Osteoblast (primary cell): ENCODE results near the gene MPZL1. TPM values are rescaled to one million over a fixed set of nuclear protein-coding genes. Genes with fewer than 3 reads are reported as not detected.

Experiments
- DNase-seq: peaks from one replicate; pipeline ENCODE4 v3.0.0; 2011; ENCODE audit warnings: low spot score, mixed read lengths; ENCODE audit not compliant: insufficient read length; ENCODE audit errors: missing footprints
- H2AFZ ChIP-seq: 2 replicates; pipeline ENCODE4 v1.6.0; 2011; ENCODE audit warnings: mild to moderate bottlenecking, low read length
- H3K27ac ChIP-seq: 2 replicates; pipeline ENCODE4 v1.5.1; 2011; ENCODE audit warnings: mild to moderate bottlenecking, low read depth, low read length, moderate library complexity
- H3K27me3 ChIP-seq: 2 replicates; pipeline ENCODE4 v1.6.0; 2012; ENCODE audit warnings: mild to moderate bottlenecking, control low read depth, inconsistent platforms, low read length, moderate library complexity; ENCODE audit not compliant: insufficient read depth
- H3K36me3 ChIP-seq: 2 replicates; pipeline ENCODE4 v1.5.1; 2011; ENCODE audit warnings: mild to moderate bottlenecking, low read length, control low read depth, moderate library complexity; ENCODE audit not compliant: insufficient read depth
- H3K4me1 ChIP-seq: 2 replicates; pipeline ENCODE4 v1.5.1; 2011; ENCODE audit warnings: mild to moderate bottlenecking, low read length, control low read depth, moderate library complexity; ENCODE audit not compliant: insufficient read depth
- H3K4me2 ChIP-seq: 2 replicates; pipeline ENCODE4 v1.6.0; 2011; ENCODE audit warnings: mild to moderate bottlenecking, low read length; ENCODE audit not compliant: insufficient read depth
- H3K4me3 ChIP-seq: fragments of 200-600 bp; sonication (generic); 3 replicates; pipeline ENCODE4 v1.5.1; 2012; ENCODE audit warnings: mild to moderate bottlenecking, low read length, inconsistent platforms; ENCODE audit not compliant: insufficient read depth
- H3K79me2 ChIP-seq: 2 replicates; pipeline ENCODE4 v1.6.0; 2012; ENCODE audit warnings: mild to moderate bottlenecking, low read length, control low read depth, inconsistent platforms; ENCODE audit not compliant: insufficient read depth
- H3K9me3 ChIP-seq: 2 replicates; pipeline ENCODE4 v1.5.1; 2011; ENCODE audit warnings: low read depth, low read length, control low read depth
- H4K20me1 ChIP-seq: 2 replicates; pipeline ENCODE4 v1.6.0; 2012; ENCODE audit warnings: mild to moderate bottlenecking, low read length, control low read depth; ENCODE audit not compliant: insufficient read depth
- total RNA-seq: library from RNA; depleted of rRNA; stranded (reverse); fragments of >200 nt; gene quantifications from 2 replicates; pipeline ENCODE4 v1.2.3, GENCODE V29; 2012
- TF ChIP-seq, protein P1 (sequence below): IDR thresholded peaks from 2 replicates; pipeline ENCODE4 v1.5.1; 2011; ENCODE audit warnings: mild to moderate bottlenecking, low read depth, low read length, moderate library complexity; ENCODE audit errors: extremely low read depth

Gene MPZL1
- total RNA-seq, 1 donor, result 189 TPM

DNA sequence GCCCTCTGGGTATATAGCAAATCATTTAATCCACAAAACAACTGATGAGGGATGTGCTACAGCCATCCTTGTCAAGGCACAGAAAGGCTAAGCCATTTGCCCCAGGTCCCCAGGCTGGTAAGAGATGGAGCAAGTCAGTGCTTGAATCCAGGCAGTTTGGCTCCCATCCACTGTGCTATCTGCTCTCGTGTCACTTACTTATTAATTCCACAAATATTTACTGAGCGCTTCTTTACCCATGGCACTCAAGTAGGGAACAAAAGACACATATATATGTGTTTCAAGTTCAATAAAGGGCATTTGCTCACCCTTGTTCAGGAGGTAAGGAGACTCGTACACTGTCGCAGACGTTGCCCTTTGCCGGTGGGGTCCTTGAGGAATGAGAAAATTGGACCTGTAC, 38.6 kb upstream of the MPZL1 start:
- DNase-seq, result no peak
- peaks cover 1% of the 10 kb centered on the region for H3K4me1 ChIP-seq
- H3K27ac ChIP-seq, result no peak overlapping the region
- H4K20me1 ChIP-seq, result no peaks in the 10 kb centered on the region
- no peak overlapping the region for H3K4me3 ChIP-seq
- H2AFZ ChIP-seq, result no peak overlapping the region
- no peaks in the 10 kb centered on the region for H3K79me2 ChIP-seq
- TF ChIP-seq, protein P1, sequence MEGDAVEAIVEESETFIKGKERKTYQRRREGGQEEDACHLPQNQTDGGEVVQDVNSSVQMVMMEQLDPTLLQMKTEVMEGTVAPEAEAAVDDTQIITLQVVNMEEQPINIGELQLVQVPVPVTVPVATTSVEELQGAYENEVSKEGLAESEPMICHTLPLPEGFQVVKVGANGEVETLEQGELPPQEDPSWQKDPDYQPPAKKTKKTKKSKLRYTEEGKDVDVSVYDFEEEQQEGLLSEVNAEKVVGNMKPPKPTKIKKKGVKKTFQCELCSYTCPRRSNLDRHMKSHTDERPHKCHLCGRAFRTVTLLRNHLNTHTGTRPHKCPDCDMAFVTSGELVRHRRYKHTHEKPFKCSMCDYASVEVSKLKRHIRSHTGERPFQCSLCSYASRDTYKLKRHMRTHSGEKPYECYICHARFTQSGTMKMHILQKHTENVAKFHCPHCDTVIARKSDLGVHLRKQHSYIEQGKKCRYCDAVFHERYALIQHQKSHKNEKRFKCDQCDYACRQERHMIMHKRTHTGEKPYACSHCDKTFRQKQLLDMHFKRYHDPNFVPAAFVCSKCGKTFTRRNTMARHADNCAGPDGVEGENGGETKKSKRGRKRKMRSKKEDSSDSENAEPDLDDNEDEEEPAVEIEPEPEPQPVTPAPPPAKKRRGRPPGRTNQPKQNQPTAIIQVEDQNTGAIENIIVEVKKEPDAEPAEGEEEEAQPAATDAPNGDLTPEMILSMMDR, result no peak
- H3K36me3 ChIP-seq, result no peaks in the 10 kb centered on the region
- no peaks in the 10 kb centered on the region for H3K9me3 ChIP-seq
- H3K4me2 ChIP-seq, result no peak overlapping the region
- no peaks in the 10 kb centered on the region for H3K27me3 ChIP-seq

DNA sequence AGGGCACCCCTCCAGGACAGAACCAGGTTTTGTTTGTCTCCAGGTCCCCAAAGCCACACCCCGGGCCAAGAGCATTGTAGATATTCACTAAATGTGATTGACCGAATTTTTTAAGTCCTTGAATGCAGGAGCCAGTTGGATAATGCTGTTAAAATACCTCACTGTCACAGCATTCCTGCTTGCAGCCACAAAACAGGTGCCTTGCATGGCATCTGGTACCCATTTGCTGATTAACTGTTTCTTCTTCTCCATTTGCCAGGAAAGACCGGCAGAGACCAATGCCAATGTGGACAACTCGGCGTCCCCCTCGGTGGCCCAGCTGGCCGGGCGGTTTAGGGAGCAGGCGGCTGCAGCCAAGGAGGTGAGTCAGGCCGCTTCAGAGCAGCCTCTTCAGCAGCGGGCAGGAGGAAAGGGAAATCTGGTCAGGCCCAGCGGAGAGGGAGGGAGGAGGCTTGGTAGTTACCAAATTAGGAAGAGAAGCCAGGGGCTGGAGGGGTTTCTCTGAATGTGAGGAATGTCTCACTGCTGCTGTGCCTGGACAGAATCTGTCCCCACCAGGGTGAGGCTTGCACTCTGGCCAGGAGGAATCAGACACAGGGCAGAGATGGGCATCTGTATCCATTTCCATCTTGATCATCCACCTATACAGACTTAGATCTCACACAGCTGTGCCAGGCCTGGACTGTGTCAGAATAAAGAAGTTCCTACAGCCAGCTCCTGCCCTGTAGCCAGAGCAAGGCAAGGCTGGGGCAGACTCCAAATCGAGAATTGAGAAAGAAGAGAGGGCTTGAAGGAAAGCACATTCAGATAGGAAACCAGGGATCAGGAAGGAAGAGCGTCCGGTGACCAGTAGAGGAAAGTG, 37.9 kb upstream of the MPZL1 start:
- Histone ChIP-seq H3K4me1 (peaks cover 8% of the 10 kb centered on the region), H3K36me3 (no peaks in the 10 kb centered on the region), H3K79me2 (no peaks in the 10 kb centered on the region), H4K20me1 (no peaks in the 10 kb centered on the region), H3K4me3 (no peak overlapping the region), H3K9me3 (no peaks in the 10 kb centered on the region), H3K27me3 (no peaks in the 10 kb centered on the region), H3K4me2 (no peak overlapping the region), H3K27ac (no peak overlapping the region), H2AFZ (no peak overlapping the region)
- TF ChIP-seq, protein P1, result no peak
- no peak for DNase-seq

DNA sequence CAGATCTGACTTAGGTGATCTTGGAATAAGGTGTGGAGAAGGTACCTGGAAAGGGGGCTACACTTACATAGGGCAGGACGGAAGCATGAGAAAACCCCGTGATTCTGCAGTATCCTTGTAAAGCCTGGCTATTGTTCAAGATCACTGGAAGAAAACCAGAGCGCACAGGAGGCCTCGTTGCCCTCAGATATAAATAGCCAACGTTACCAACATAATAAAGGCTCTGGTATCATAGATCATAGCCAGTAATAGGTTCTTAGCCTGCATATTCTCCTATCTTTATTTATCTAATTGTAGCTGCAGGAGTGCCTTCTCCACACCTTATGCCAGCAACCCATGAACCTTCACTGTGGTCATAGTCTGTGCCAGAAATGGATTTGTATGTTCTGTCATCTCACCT, 35.9 kb upstream of the MPZL1 start:
- DNase-seq, result no peak
- H3K36me3 ChIP-seq, result no peaks in the 10 kb centered on the region
- TF ChIP-seq, protein P1, result no peak
- peaks cover 13% of the 10 kb centered on the region for H3K4me1 ChIP-seq
- no peak overlapping the region for H3K4me3 ChIP-seq
- H4K20me1 ChIP-seq, result no peaks in the 10 kb centered on the region
- H3K4me2 ChIP-seq, result no peak overlapping the region
- H3K27me3 ChIP-seq, result no peaks in the 10 kb centered on the region
- H3K79me2 ChIP-seq, result no peaks in the 10 kb centered on the region
- H2AFZ ChIP-seq, result no peak overlapping the region
- no peak overlapping the region for H3K27ac ChIP-seq
- H3K9me3 ChIP-seq, result no peaks in the 10 kb centered on the region

DNA sequence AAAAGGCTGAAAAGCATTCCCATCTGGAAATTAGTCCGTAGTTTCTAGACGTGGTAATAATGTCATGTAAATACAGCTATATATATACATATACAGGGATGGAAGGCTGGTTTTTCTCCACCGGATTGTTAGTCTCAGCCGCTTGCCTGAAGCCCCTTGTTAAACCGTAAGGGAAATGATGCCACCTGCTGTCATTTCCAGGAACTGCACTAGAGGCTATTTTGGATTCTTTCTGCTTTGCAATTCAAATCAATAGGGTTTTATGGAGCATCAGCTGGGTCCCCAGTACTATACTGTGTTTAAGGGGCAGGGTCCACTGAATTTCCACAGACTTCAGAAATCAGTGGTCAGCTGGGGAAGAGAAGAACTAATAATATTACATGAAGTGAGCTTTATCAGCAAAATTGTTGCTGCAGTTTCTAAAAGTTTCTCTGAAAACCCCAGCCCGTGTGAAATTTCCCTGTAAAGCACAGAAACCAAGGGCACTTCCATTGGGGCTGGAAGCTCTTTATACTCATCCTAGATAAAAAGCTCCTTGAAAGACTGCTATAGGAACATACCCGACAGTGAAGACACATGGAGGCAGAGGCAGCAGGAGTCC, 33.8 kb upstream of the MPZL1 start:
- H3K27me3 ChIP-seq, result peaks cover 12% of the 10 kb centered on the region
- peak; percentile 77 for DNase-seq
- H3K4me2 ChIP-seq, result no peak overlapping the region
- no peaks in the 10 kb centered on the region for H3K36me3 ChIP-seq
- H2AFZ ChIP-seq, result no peak overlapping the region
- H3K79me2 ChIP-seq, result no peaks in the 10 kb centered on the region
- no peaks in the 10 kb centered on the region for H3K9me3 ChIP-seq
- H4K20me1 ChIP-seq, result no peaks in the 10 kb centered on the region
- H3K4me1 ChIP-seq, result peaks cover 13% of the 10 kb centered on the region
- no peak overlapping the region for H3K27ac ChIP-seq
- no peak overlapping the region for H3K4me3 ChIP-seq
- TF ChIP-seq, protein P1, result peak; percentile 95
